HEK293 (cell line): Measurements from ENCODE around the gene CD83.
A peak's percentile ranks its signal among the peaks of the same experiment; 100 is the strongest.

Experiments used
- CTCF ChIA-PET: fragments of 350-600 bp; formaldehyde crosslinking; extraction: SDS; loops from one replicate; lab custom pipeline; 2021; ENCODE audit warnings: antibody characterized with exemption; lab: Yijun Ruan, JAX
- POLR2A ChIA-PET: fragments of 300-600 bp; formaldehyde crosslinking; extraction: SDS; loops from one replicate; lab custom pipeline; 2020; ENCODE audit warnings: antibody characterized with exemption, inconsistent platforms; lab: Yijun Ruan, JAX
- H3K27ac ChIP-seq: fragments of 200-500 bp; sonication (Bioruptor generic); 2 replicates; pipeline ENCODE4 v1.5.1; 2014; ENCODE audit warnings: low read depth, low read length, control low read depth, inconsistent platforms; ENCODE audit errors: extremely low read depth
- H3K36me3 ChIP-seq, 2 experiments: fragments of 200-500 bp in 1 of 2; sonication (Bioruptor generic) in 1 of 2; 1 replicate in 1 of 2; 2 replicates in 1 of 2; pipeline ENCODE4 v1.5.1; 2014 to 2017; ENCODE audit warnings: inconsistent platforms in 2 of 2, low read length in 2 of 2; ENCODE audit not compliant: control insufficient read depth in 2 of 2, insufficient read depth in 1 of 2
- H3K4me1 ChIP-seq: fragments of 200-500 bp; sonication (Bioruptor generic); 2 replicates; pipeline ENCODE4 v1.5.1; 2014; ENCODE audit warnings: mild to moderate bottlenecking, low read length, inconsistent platforms; ENCODE audit not compliant: control insufficient read depth, insufficient read depth
- H3K4me3 ChIP-seq: 2 replicates; pipeline ENCODE4 v1.5.1; 2011; ENCODE audit warnings: low read depth, mild to moderate bottlenecking, control low read depth, low read length, moderate library complexity
- H3K9me3 ChIP-seq: fragments of 200-500 bp; sonication (Bioruptor generic); 2 replicates; pipeline ENCODE4 v1.5.1; 2014; ENCODE audit warnings: low read depth, low read length, inconsistent platforms; ENCODE audit not compliant: control insufficient read depth, insufficient read depth
- IKZF3 ChIP-seq: fragments of 450-650 bp; IDR thresholded peaks from 2 replicates; pipeline ENCODE4 v1.5.0; 2018; ENCODE audit warnings: missing biosample characterization, mild to moderate bottlenecking, missing genetic modification characterization, moderate library complexity
- KLF10 ChIP-seq: fragments of 450-650 bp; IDR thresholded peaks from 2 replicates; pipeline ENCODE4 v1.5.1; 2018; ENCODE audit warnings: missing biosample characterization, mild to moderate bottlenecking, missing genetic modification characterization
- KLF8 ChIP-seq: fragments of 450-650 bp; formaldehyde crosslinking; IDR thresholded peaks from 2 replicates; pipeline ENCODE4 v1.5.1; 2016; ENCODE audit warnings: missing biosample characterization, missing genetic modification characterization
- PRDM1 ChIP-seq: fragments of 450-650 bp; formaldehyde crosslinking; IDR thresholded peaks from 2 replicates; pipeline ENCODE4; 2016; ENCODE audit warnings: missing biosample characterization, missing genetic modification characterization
- SP2 ChIP-seq: fragments of 450-650 bp; formaldehyde crosslinking; IDR thresholded peaks from 2 replicates; pipeline ENCODE4 v1.5.1; 2016; ENCODE audit warnings: missing biosample characterization, missing genetic modification characterization
- YY2 ChIP-seq: fragments of 450-650 bp; formaldehyde crosslinking; IDR thresholded peaks from 2 replicates; pipeline ENCODE4 v1.5.1; 2016; ENCODE audit warnings: missing biosample characterization, missing genetic modification characterization
- ZBTB48 ChIP-seq: fragments of 450-650 bp; formaldehyde crosslinking; IDR thresholded peaks from 2 replicates; pipeline ENCODE4 v1.5.1; 2016; ENCODE audit warnings: missing biosample characterization, missing genetic modification characterization
- ZNF266 ChIP-seq: fragments of 450-650 bp; formaldehyde crosslinking; IDR thresholded peaks from 2 replicates; pipeline ENCODE4 v1.5.1; 2016; ENCODE audit warnings: missing biosample characterization, missing genetic modification characterization, low read depth
- ZNF433 ChIP-seq: fragments of 450-650 bp; formaldehyde crosslinking; IDR thresholded peaks from 2 replicates; pipeline ENCODE4 v1.5.1; 2016; ENCODE audit warnings: missing biosample characterization, missing genetic modification characterization, low read depth
- ZNF596 ChIP-seq: fragments of 450-650 bp; IDR thresholded peaks from 2 replicates; pipeline ENCODE4 v1.5.0; 2018; ENCODE audit warnings: missing biosample characterization, mild to moderate bottlenecking, missing genetic modification characterization, moderate library complexity
- ZNF626 ChIP-seq: fragments of 450-650 bp; sonication (Bioruptor Pico); formaldehyde crosslinking; IDR thresholded peaks from 2 replicates; pipeline ENCODE4 v1.5.1; 2018; ENCODE audit warnings: missing biosample characterization, missing genetic modification characterization, inconsistent platforms
- ZNF664 ChIP-seq: fragments of 450-650 bp; formaldehyde crosslinking; IDR thresholded peaks from 2 replicates; pipeline ENCODE4 v1.5.1; 2016; ENCODE audit warnings: missing biosample characterization, missing genetic modification characterization
- ZNF768 ChIP-seq: fragments of 450-650 bp; formaldehyde crosslinking; IDR thresholded peaks from 2 replicates; pipeline ENCODE4 v1.5.1; 2018; ENCODE audit warnings: missing biosample characterization, mild to moderate bottlenecking, missing genetic modification characterization
- ZNF777 ChIP-seq: fragments of 450-650 bp; formaldehyde crosslinking; IDR thresholded peaks from 2 replicates; pipeline ENCODE4 v1.5.1; 2017; ENCODE audit warnings: missing biosample characterization, missing genetic modification characterization, borderline replicate concordance
- ZNF830 ChIP-seq: fragments of 450-650 bp; IDR thresholded peaks from 2 replicates; pipeline ENCODE4 v1.5.0; 2018; ENCODE audit warnings: missing biosample characterization, missing genetic modification characterization, low read depth, mild to moderate bottlenecking, moderate library complexity
- TF ChIP-seq, protein P1 (sequence below): fragments of 450-650 bp; formaldehyde crosslinking; conservative IDR thresholded peaks from 2 replicates; pipeline ENCODE4 v1.5.1; 2016; ENCODE audit warnings: low read depth, missing biosample characterization, missing genetic modification characterization
- TF ChIP-seq, protein P2 (sequence below): sonication (generic); formaldehyde crosslinking; IDR thresholded peaks from 2 replicates; pipeline ENCODE4 v1.8.1; 2022; ENCODE audit warnings: mild to moderate bottlenecking, moderate library complexity, missing genetic modification reagents
- TF ChIP-seq, protein P3 (sequence below): fragments of 450-650 bp; formaldehyde crosslinking; optimal IDR thresholded peaks from 2 replicates; pipeline ENCODE3; 2016; ENCODE audit warnings: missing biosample characterization, mild to moderate bottlenecking, missing genetic modification characterization
- TF ChIP-seq, protein P4 (sequence below): IDR thresholded peaks from 2 replicates; pipeline ENCODE4 v1.6.1; 2011; ENCODE audit warnings: mild to moderate bottlenecking, low read depth, low read length, borderline replicate concordance

CD83 gene

DNA sequence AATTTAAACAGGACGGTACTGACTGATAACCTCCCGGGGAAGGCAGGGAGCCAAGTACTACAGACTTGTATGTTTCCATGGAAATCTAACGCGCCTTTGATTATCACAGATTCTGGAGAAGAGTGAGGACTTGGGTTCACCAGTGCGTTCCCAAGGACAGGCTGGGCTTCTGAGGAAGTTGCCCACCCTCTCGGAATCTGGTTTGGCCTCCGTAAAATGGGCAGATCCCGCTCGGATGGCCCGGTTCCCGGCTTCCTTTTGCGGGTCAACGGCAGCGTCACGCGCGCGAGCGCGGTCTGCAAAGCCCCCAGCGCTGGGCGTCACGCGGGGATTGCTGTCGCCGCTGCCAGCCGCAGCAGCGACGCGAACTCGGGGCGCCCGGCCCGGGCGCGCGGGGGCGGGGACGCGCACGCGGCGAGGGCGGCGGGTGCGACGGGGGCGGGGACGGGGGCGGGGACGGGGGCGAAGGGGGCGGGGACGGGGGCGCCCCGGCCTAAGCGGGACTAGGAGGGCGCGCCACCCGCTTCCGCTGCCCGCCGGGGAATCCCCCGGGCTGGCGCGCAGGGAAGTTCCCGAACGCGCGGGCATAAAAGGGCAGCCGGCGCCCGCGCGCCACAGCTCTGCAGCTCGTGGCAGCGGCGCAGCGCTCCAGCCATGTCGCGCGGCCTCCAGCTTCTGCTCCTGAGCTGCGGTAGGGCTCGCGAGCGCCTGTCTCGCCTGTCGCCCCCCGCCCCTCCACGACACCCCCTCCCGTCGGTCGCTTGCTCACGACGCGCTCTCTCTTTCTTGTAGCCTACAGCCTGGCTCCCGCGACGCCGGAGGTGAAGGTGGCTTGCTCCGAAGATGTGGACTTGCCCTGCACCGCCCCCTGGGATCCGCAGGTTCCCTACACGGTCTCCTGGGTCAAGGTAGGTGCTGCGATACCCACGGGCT is at the start of gene CD83 (continued):
- TF ChIP-seq IKZF3 (tag by site-specific recombination) (peak; percentile 23; the same call in 1 of the 2 replicates), ZNF768 (tag by site-specific recombination) (peak; percentile 97), KLF10 (tag by site-specific recombination) (peak; percentile 71; the same call in 1 of the 2 replicates), ZNF664 (tag by site-specific recombination) (no peak), ZNF596 (tag by site-specific recombination) (0 out of 2 replicates have a peak, but pooled peaks have one; percentile 5), ZNF777 (tag by site-specific recombination) (peak; percentile 78)
- TF ChIP-seq, protein P1, sequence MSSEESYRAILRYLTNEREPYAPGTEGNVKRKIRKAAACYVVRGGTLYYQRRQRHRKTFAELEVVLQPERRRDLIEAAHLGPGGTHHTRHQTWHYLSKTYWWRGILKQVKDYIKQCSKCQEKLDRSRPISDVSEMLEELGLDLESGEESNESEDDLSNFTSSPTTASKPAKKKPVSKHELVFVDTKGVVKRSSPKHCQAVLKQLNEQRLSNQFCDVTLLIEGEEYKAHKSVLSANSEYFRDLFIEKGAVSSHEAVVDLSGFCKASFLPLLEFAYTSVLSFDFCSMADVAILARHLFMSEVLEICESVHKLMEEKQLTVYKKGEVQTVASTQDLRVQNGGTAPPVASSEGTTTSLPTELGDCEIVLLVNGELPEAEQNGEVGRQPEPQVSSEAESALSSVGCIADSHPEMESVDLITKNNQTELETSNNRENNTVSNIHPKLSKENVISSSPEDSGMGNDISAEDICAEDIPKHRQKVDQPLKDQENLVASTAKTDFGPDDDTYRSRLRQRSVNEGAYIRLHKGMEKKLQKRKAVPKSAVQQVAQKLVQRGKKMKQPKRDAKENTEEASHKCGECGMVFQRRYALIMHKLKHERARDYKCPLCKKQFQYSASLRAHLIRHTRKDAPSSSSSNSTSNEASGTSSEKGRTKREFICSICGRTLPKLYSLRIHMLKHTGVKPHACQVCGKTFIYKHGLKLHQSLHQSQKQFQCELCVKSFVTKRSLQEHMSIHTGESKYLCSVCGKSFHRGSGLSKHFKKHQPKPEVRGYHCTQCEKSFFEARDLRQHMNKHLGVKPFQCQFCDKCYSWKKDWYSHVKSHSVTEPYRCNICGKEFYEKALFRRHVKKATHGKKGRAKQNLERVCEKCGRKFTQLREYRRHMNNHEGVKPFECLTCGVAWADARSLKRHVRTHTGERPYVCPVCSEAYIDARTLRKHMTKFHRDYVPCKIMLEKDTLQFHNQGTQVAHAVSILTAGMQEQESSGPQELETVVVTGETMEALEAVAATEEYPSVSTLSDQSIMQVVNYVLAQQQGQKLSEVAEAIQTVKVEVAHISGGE (tag by site-specific recombination) = peak; percentile 33; the same call in 1 of the 2 replicates
- TF ChIP-seq, protein P2, sequence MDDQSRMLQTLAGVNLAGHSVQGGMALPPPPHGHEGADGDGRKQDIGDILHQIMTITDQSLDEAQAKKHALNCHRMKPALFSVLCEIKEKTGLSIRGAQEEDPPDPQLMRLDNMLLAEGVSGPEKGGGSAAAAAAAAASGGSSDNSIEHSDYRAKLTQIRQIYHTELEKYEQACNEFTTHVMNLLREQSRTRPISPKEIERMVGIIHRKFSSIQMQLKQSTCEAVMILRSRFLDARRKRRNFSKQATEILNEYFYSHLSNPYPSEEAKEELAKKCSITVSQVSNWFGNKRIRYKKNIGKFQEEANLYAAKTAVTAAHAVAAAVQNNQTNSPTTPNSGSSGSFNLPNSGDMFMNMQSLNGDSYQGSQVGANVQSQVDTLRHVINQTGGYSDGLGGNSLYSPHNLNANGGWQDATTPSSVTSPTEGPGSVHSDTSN (CRISPR knock-in tag) = peak; percentile 65; the same call in 1 of the 2 replicates
- TF ChIP-seq, protein P3, sequence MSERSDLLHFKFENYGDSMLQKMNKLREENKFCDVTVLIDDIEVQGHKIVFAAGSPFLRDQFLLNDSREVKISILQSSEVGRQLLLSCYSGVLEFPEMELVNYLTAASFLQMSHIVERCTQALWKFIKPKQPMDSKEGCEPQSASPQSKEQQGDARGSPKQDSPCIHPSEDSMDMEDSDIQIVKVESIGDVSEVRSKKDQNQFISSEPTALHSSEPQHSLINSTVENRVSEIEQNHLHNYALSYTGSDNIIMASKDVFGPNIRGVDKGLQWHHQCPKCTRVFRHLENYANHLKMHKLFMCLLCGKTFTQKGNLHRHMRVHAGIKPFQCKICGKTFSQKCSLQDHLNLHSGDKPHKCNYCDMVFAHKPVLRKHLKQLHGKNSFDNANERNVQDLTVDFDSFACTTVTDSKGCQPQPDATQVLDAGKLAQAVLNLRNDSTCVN (tag by site-specific recombination) = peak; percentile 91
- TF ChIP-seq, all 188 proteins: peak for 42

DNA sequence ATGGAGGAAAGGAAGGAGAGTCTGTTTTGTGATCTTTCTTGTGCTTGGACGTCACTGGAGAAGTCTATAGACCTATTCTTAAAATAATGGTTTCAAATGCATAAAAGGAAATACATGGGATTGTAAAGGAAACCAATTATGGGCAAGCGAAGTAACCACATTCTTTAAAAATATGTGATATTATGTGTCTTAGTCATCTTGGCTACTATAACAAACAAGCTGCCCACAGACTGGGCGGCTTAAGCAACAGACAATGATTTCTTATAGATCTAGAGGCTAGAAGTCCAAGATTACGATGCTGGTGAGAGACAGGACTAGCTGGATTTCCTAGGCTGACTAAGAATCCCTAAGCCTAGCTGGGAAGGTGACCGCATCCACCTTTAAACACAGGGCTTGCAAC is 49.4 kb upstream of the CD83 start:
- H3K4me1 ChIP-seq = no peaks in the 10 kb centered on the region
- POLR2A ChIA-PET = no interaction called here
- H3K27ac ChIP-seq = no peak overlapping the region
- CTCF ChIA-PET = interaction anchor here (0.6 to 11.3 kb wide), 12 partner anchors 9 to 1062 kb away, joined by 3 to 353 read pairs (median 8); no protein-coding TSS in a partner anchor
- TF ChIP-seq ZNF830 (tag by site-specific recombination) = no peak
- TF ChIP-seq ZNF266 (tag by site-specific recombination) = no peak
- TF ChIP-seq PRDM1 (tag by site-specific recombination) = no peak
- TF ChIP-seq, protein P4, sequence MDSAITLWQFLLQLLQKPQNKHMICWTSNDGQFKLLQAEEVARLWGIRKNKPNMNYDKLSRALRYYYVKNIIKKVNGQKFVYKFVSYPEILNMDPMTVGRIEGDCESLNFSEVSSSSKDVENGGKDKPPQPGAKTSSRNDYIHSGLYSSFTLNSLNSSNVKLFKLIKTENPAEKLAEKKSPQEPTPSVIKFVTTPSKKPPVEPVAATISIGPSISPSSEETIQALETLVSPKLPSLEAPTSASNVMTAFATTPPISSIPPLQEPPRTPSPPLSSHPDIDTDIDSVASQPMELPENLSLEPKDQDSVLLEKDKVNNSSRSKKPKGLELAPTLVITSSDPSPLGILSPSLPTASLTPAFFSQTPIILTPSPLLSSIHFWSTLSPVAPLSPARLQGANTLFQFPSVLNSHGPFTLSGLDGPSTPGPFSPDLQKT = no peak
- no peak for TF ChIP-seq YY2 (tag by site-specific recombination)
- TF ChIP-seq KLF8 = no peak
- TF ChIP-seq ZNF433 (tag by site-specific recombination) = no peak
- TF ChIP-seq ZBTB48 = no peak
- TF ChIP-seq SP2 = no peak
- TF ChIP-seq ZNF626 (tag by site-specific recombination) = no peak
- H3K9me3 ChIP-seq = no peaks in the 10 kb centered on the region
- no peaks in the 10 kb centered on the region for H3K36me3 ChIP-seq
- H3K4me3 ChIP-seq = no peak overlapping the region
